K562 (cell line): ENCODE measurements around the gene TTC28. TPM values are rescaled to one million over a fixed set of nuclear protein-coding genes. Genes with fewer than 3 reads are reported as not detected.
A peak's percentile ranks its signal among the peaks of the same experiment; 100 is the strongest.

Experiments used
- ATAC-seq: fragments of 200-7000 bp; cut with Tn5 transposase; 3 replicates; pipeline ENCODE4 v1.9.1; 2020; ENCODE audit warnings: moderate library complexity
- BruUV-seq: library from RNA; stranded (reverse); fragments of 400-500 nt; replicated peaks from 2 replicates; lab custom pipeline; 2021; lab: Mats Ljungman, UMichigan
- CTCF ChIA-PET: fragments of 300-600 bp; formaldehyde crosslinking; extraction: SDS; loops from one replicate; lab custom pipeline; 2021; ENCODE audit warnings: low intra/inter-chr PET ratio; lab: Yijun Ruan, JAX
- POLR2A ChIA-PET: fragments of 300-600, 350-650 bp; sonication (Branson Sonifier 250); formaldehyde crosslinking; extraction: SDS; loops from one replicate; lab custom pipeline; 2021; ENCODE audit warnings: antibody characterized with exemption, inconsistent platforms; lab: Yijun Ruan, JAX
- DNase-seq, 4 experiments: peaks; one replicate each; pipeline versions ENCODE4 v3.0.0 to v3.0.0-alpha.2; 2011 to 2018; ENCODE audit warnings: low spot score in 3 of 4, mixed read lengths in 3 of 4; ENCODE audit errors: extremely low read depth in 1 of 4
- FAIRE-seq: peaks from 2 replicates; lab custom pipeline; 2011; peaks lifted over from hg19 to GRCh38; lab: Jason Lieb, UNC
- H2AFZ ChIP-seq: 2 replicates; pipeline ENCODE4 v1.6.0; 2011; ENCODE audit warnings: low read depth, low read length, control low read depth, inconsistent platforms
- H3K27ac ChIP-seq: fragments of 200-600 bp; 3 replicates; pipeline ENCODE4 v1.8.0; 2011; ENCODE audit warnings: low read depth, mild to moderate bottlenecking, control low read depth, inconsistent platforms, low read length, moderate library complexity, mixed read lengths; ENCODE audit errors: extremely low read depth
- H3K27me3 ChIP-seq, 2 experiments: fragments of 300-600 bp in 1 of 2; 2 replicates in 1 of 2; 3 replicates in 1 of 2; pipeline versions ENCODE4 v1.6.0 to v1.8.0; 2011; ENCODE audit warnings: inconsistent platforms in 2 of 2, low read length in 2 of 2, mild to moderate bottlenecking in 1 of 2, mixed read lengths in 1 of 2, moderate library complexity in 1 of 2; ENCODE audit not compliant: control insufficient read depth in 2 of 2, insufficient read depth in 2 of 2
- H3K36me3 ChIP-seq: fragments of 300-600 bp; 3 replicates; pipeline ENCODE4 v1.8.0; 2011; ENCODE audit warnings: mild to moderate bottlenecking, low read length, inconsistent platforms; ENCODE audit not compliant: control insufficient read depth, insufficient read depth
- H3K4me1 ChIP-seq, 2 experiments: fragments of 200-600 bp in 1 of 2; replicated peaks in 1 of 2; 2 replicates in 1 of 2; 3 replicates in 1 of 2; pipeline versions ENCODE4 v1.5.1 to v1.8.0; 2011; ENCODE audit warnings: inconsistent platforms in 2 of 2, low read length in 2 of 2, mild to moderate bottlenecking in 1 of 2, mixed read lengths in 1 of 2, moderate library complexity in 1 of 2; ENCODE audit not compliant: control insufficient read depth in 2 of 2, insufficient read depth in 2 of 2
- H3K4me2 ChIP-seq: 2 replicates; pipeline ENCODE4 v1.6.1; 2011; ENCODE audit warnings: low read length, control low read depth, inconsistent platforms, mixed read lengths; ENCODE audit not compliant: insufficient read depth
- H3K4me3 ChIP-seq: fragments of 200-600 bp; sonication (generic), shearing (Covaris generic); 2 replicates; pipeline ENCODE4 v1.5.1; 2016; ENCODE audit warnings: control low read depth, inconsistent platforms
- H3K79me2 ChIP-seq: fragments of 200-600 bp; 3 replicates; pipeline ENCODE4 v1.8.0; 2011; ENCODE audit warnings: low read length, inconsistent platforms; ENCODE audit not compliant: control insufficient read depth, insufficient read depth
- H3K9ac ChIP-seq, 2 experiments: 2 replicates each; pipeline versions ENCODE4 v1.6.0 to v1.6.1; 2011; ENCODE audit warnings: low read depth in 2 of 2, low read length in 2 of 2, control low read depth in 1 of 2, inconsistent platforms in 1 of 2, mild to moderate bottlenecking in 1 of 2, mixed read lengths in 1 of 2; ENCODE audit not compliant: insufficient read depth in 1 of 2
- H3K9me1 ChIP-seq: one replicate; pipeline ENCODE4 v1.6.0; 2011; ENCODE audit warnings: inconsistent platforms, mild to moderate bottlenecking, low read length, moderate library complexity; ENCODE audit not compliant: control insufficient read depth, insufficient read depth
- H3K9me3 ChIP-seq: replicated peaks from 2 replicates; pipeline ENCODE4 v1.5.1; 2011; ENCODE audit warnings: low read depth, low read length, inconsistent platforms; ENCODE audit not compliant: control insufficient read depth, insufficient read depth
- H4K20me1 ChIP-seq: replicated peaks from 2 replicates; pipeline ENCODE4 v1.6.1; 2011; ENCODE audit warnings: low read length, inconsistent platforms, mixed read lengths; ENCODE audit not compliant: control insufficient read depth, insufficient read depth
- CREBBP ChIP-seq: IDR thresholded peaks from one replicate; pipeline ENCODE4 v1.6.1; 2012; ENCODE audit warnings: low read depth, mild to moderate bottlenecking, control low read depth, inconsistent platforms, low read length
- GATAD2B ChIP-seq: fragments of 450-650 bp; IDR thresholded peaks from 2 replicates; pipeline ENCODE4 v1.6.1; 2017; ENCODE audit warnings: mild to moderate bottlenecking, borderline replicate concordance
- NFIC ChIP-seq: fragments of 450-650 bp; IDR thresholded peaks from 2 replicates; pipeline ENCODE4 v1.6.1; 2017; ENCODE audit warnings: mild to moderate bottlenecking, inconsistent platforms
- ZBTB40 ChIP-seq, 2 experiments: fragments of 450-650 bp in 1 of 2; sonication (generic) in 1 of 2; formaldehyde crosslinking in 1 of 2; IDR thresholded peaks; 2 replicates each; pipeline versions ENCODE4 v1.7.1 to v1.9.0; 2016 to 2022; ENCODE audit warnings: inconsistent platforms in 1 of 2, mild to moderate bottlenecking in 1 of 2, missing genetic modification reagents in 1 of 2
- WGBS: fragments of 100-300 bp; shearing (Covaris generic); methylation state at CpG from one replicate; pipeline ENCODE4 v1.1.6; 2016; ENCODE audit warnings: low coverage, mixed read lengths; ENCODE audit not compliant: insufficient coverage; ENCODE audit errors: missing lambda C conversion rate; 5-methylcytosine and 5-hydroxymethylcytosine counted together
- in situ Hi-C: fragments of 300-500 bp; cut with MboI; formaldehyde crosslinking; loops from 4 replicates; pipeline ENCODE4 v1.15.0; 2018; ENCODE audit warnings: inconsistent platforms, mixed read lengths
- intact Hi-C: fragments of 100-400 bp; cut with micrococcal nuclease; formaldehyde crosslinking; loops from 2 replicates; pipeline ENCODE4 v1.14.2; 2022
- polyA plus RNA-seq, 8 experiments: library from polyadenylated mRNA; depleted of rRNA in 4 of 8; stranded (reverse) in 5 of 8; unstranded in 3 of 8; fragments of >200 nt; fragmentation: Nextera tagmentation in 2 of 8; fragmentation: Illumina TruSeq in 1 of 8; extraction: Ambion mirVana in 2 of 8; extraction: Trizol in 1 of 8; gene quantifications; 2 replicates each; pipeline versions ENCODE4 v1.2.1 to v1.2.3, GENCODE V29; 2011 to 2014; ENCODE audit warnings: inconsistent platforms in 1 of 8, missing spikeins in 1 of 8
- total RNA-seq, 7 experiments: library from RNA; depleted of rRNA in 6 of 7; stranded (reverse); fragments of >200 nt in 6 of 7; fragmentation: Illumina TruSeq in 2 of 7; extraction: Trizol in 2 of 7; gene quantifications; 2 replicates each; pipeline versions ENCODE4 v1.2.1 to v1.2.3, GENCODE V29; 2011 to 2021; ENCODE audit warnings: low replicate concordance in 1 of 7

The TTC28 gene
- total and polyA plus RNA-seq, 9 of the 15 experiments (the other 6 are each of a cell fraction or from before 2014, with no cell fraction given), result 0.22 to 10.7 (median 3.1) TPM

DNA sequence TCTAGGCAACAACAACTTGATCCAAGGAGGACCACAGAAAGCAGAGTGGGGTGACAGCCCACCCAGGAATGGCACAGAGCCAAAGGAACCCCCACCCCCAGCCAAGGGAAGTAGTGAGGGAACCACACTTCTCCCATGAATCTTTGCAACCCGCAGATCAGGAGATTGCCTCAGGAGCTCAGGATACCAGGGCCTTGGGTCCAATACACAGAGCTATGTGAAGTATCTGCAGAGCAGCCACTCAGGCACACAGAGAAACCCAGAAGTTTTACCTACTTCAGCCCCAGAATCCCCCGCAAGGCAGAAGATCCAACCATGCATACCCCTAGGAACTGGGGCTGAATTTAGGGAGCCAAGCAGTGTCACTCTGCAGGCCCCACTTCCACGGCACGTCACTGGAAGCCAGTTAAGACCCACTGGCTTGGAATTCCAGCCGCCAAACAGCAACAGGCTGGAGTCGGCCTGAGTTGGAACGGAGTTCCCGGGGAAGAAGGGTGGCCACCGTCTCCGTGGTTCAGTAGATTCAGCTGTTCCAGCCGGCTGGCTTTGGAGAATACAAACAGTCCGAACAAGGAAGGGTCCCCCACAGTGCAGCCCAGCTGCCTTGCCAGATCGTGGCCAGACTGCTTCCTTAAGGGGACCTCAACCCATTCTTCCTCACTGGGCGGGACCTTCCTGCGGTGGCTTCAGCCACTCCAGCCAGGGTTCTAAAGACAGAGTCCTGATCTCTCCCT, 174.1 kb downstream of the TTC28 start:
- Histone ChIP-seq H3K27me3 (no peaks in the 10 kb centered on the region), H3K9ac (peak overlapping the region in 1 of 2 experiments; percentile 74; a peak in 1 of 4 replicates), H4K20me1 (no peaks in the 10 kb centered on the region), H3K4me1 (peaks cover 0 to 4% of the 10 kb centered on the region in 2 experiments; a peak in 1 of 5 replicates), H3K36me3 (no peaks in the 10 kb centered on the region), H2AFZ (no peak overlapping the region), H3K4me3 (no peak overlapping the region), H3K79me2 (no peaks in the 10 kb centered on the region), H3K27ac (no peak overlapping the region), H3K9me1 (no peaks in the 10 kb centered on the region), H3K4me2 (no peak overlapping the region), H3K9me3 (no peaks in the 10 kb centered on the region)
- DNase-seq, result no peak
- intact Hi-C loops (no loop called here), in situ Hi-C loops (no loop called here)
- TF ChIP-seq CREBBP (no peak), NFIC (peak; percentile 14; the same call in 1 of the 2 replicates)
- no TSS peak for BruUV-seq
- ChIA-PET CTCF (no interaction called here), POLR2A (interaction anchor here (0.5 to 1.3 kb wide), 2 partner anchors 12 to 372 kb away, joined by 3 to 4 read pairs; no protein-coding TSS in a partner anchor)
- ATAC-seq, result no peak
- 90% methylated on average over 4 of the region's 15 CpGs for WGBS
- FAIRE-seq, result no peak

- H3K4me2 ChIP-seq, result no peak overlapping the region
- ATAC-seq, result no peak
These were observed 179.6 kb downstream of the TTC28 start for GRCh38 chr22:28500006-28500405.

More at GRCh38 chr22:28500006-28500405, 179.6 kb downstream of the TTC28 start:
- ChIA-PET CTCF (no interaction called here), POLR2A (no interaction called here)
- Histone ChIP-seq H3K9me1 (no peaks in the 10 kb centered on the region), H3K9me3 (no peaks in the 10 kb centered on the region), H3K79me2 (no peaks in the 10 kb centered on the region), H3K36me3 (no peaks in the 10 kb centered on the region), H2AFZ (no peak overlapping the region), H3K4me1 (no peaks in the 10 kb centered on the region), H3K27me3 (no peaks in the 10 kb centered on the region), H3K4me3 (no peak overlapping the region), H3K27ac (no peak overlapping the region), H3K9ac (no peak overlapping the region), H4K20me1 (no peaks in the 10 kb centered on the region)
- in situ Hi-C loops, result no loop called here
- BruUV-seq, result no TSS peak
- peak; percentile 46; the same call in 1 of the 2 replicates for TF ChIP-seq ZBTB40 (IDR thresholded peaks at IDR 0.05)
- no peak for TF ChIP-seq ZBTB40 (CRISPR knock-in tag; IDR thresholded peaks at IDR 0.05)
- TF ChIP-seq GATAD2B, result no peak
- intact Hi-C loops, result no loop called here
- no peak for DNase-seq
- 29% methylated on average over 1 of the region's 1 CpG for WGBS
- no peak for FAIRE-seq
